Astrocyte of the hippocampus (primary cell): ENCODE results near the gene APC2.
A peak's percentile ranks its signal among the peaks of the same experiment; 100 is the strongest.
"Not testable (repeated sequence)": the region's sequence is repeated elsewhere in the genome, so short reads cannot be mapped to it uniquely, and the experiment has no call there.

ENCODE experiments used
- DNase-seq: peaks from one replicate; pipeline ENCODE4 v3.0.0; 2011; ENCODE audit warnings: low read depth, low spot score

The APC2 gene

DNA sequence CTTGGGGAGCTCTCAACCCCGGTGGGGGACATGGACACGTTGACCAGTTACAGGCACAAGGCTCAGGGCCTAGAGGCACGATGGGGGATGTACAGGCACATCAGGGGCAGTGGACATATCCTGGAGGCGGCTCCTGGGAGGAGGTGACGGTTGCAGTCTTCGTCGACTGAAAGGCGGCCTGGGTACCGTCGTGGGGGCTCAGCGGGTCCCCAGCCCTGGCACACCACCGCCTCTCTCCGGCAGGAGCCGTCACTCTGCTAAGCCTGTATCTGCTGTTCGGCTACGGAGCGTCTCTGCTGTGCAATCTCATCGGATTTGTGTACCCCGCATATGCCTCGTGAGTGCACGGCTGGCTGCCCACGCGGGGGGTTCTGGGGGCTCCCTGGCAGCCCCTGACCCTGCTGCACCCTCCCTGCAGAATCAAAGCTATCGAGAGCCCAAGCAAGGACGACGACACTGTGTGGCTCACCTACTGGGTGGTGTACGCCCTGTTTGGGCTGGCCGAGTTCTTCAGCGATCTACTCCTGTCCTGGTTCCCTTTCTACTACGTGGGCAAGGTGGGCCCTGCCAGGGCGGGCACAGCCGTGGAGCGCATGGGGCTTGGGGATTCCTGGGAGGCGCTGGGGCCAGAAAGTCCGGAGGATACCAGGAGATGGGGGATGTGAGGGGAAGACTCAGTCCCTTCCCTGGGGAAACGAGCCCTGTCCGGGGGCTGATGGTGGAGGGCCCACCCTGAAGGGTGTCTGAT lies 45.3 kb downstream of the APC2 start:
- no peak for DNase-seq

DNA sequence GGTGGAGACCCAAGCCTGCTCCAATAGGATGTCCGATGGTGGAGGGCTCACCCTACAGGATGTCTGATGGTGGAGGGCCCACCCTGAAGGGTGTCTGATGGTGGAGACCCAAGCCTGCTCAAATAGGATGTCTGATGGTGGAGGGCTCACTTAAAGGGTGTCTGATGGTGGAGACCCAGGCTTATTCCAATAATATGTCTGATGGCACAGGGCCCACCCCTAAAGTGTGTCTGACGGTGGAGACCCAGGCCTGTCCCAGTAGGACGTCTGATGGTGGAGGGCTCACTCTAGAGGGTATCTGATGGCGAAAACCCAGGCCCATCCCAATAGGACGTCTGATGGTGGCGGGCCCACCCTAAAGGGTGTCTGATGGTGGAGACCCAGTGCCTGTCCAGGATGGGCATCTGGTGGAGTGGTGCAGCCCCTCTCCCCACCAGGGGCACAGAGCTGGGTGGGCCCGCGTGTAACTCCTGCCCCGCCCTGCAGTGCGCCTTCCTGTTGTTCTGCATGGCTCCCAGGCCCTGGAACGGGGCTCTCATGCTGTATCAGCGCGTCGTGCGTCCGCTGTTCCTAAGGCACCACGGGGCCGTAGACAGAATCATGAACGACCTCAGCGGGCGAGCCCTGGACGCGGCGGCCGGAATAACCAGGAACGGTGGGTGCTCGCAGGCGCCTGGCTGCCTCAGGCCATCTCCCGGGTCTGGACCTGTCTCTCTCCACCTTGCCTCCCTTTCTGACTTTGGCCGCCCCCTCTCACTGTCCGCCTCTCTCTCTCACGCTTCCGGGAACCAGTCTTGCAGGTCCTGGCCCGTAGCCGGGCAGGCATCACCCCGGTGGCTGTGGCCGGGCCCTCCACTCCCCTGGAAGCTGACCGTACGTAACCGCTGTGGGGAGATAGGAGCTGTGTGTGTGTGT lies 46.1 kb downstream of the APC2 start:
- no peak for DNase-seq

- no peak for DNase-seq
Observed at GRCh38 chr19:1496714-1497577, 47.0 kb downstream of the APC2 start.

- no peak for DNase-seq
Observed at GRCh38 chr19:1497578-1498235, 47.8 kb downstream of the APC2 start.

- DNase-seq, result not testable (repeated sequence)
Observed at GRCh38 chr19:1499231-1499630, 49.3 kb downstream of the APC2 start.

GRCh38 chr19:1501200-1501595 lies 51.3 kb downstream of the APC2 start:
- no peak for DNase-seq

DNA sequence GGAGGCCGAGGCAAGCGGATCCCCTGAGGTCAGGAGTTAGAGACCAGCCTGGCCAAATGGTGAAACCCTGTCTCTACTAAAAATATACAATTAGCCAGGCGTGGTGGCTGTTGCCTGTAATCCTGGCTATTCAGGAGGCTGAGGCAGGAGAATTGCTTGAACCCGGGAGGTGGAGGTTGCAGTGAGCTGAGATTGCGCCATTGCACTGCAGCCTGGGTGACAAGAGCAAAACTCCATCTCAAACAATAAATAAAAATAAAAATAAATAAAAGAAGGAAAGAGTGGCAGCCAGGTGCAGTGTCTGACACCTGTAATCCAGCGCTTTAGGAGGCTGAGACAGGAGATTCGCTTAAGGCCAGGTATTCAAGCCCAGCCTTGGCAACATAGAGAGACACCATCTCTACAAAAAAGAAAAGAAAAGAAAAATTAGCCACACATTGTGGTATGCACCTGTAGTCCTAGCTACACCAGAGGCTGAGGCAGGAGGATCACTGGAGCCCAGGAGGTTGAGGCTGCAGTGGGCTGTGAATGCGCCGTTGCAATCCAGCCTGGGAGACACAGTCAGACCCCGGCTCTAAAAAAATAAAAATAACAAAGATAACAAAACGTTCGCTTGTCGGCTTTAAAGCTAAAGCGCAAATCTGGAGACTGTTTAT lies 52.6 kb downstream of the APC2 start:
- DNase-seq, result no peak

- peak; percentile 54 for DNase-seq
Observed at GRCh38 chr19:1503089-1503924, 53.4 kb downstream of the APC2 start.

DNA sequence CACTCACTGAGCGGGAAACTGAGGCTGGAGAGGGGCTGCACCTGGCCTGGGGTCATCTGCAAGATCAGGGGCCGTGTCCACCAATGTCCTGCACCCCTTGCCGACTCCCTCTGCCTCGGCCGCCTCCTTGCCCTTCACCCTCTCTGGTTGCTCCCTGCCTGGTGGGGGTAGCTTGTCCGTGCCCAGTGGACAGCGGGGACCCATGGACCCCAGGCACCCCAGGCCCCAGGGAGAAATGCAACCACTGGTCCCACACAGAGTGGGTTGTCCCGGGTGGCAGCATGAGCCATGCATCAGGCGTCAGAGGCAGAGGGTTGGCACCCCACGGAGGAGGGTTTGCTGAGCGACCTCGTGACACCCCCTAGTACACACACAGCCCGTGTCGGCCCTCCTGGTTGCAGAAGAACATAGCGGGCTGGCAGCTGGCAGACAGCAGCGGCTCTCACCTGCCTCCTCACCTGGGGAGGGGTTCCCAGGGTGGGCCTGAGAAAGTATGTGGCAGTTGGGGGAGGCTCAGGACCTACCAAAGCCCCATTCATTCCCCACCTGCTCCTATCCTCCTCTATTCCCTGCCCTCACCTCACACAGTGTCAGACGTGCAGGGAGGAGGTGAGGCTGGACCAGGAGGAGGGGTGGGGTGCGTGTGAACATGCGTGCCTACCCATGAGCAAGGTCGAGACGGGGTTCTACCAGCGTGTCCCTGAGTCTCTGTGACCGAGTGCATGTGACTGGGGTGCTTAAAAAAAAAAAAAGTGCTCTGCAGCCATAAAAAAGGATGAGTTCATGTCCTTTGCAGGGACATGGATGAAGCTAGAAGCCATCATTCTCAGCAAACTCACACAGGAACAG lies 54.2 kb downstream of the APC2 start:
- no peak for DNase-seq

DNA sequence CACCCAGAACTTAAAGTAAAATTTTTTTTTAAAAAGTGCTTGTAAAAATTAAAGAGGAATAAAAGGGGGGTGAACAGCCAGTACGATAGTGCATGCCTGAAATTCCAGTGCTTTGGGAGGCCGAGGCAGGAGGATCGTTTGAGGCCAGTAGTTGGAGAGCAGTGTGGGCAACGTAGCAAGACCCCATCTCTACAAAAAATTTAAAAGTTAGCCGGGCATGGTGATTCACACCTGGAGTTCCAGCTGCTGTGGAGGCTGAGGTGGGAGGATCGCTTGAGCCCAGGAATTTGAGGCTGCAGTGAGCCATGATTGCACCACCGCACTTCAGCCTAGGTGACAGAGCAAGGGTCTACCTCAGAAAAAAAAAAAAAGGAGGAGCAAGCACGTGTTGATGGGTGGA lies 55.1 kb downstream of the APC2 start:
- DNase-seq, result no peak

DNA sequence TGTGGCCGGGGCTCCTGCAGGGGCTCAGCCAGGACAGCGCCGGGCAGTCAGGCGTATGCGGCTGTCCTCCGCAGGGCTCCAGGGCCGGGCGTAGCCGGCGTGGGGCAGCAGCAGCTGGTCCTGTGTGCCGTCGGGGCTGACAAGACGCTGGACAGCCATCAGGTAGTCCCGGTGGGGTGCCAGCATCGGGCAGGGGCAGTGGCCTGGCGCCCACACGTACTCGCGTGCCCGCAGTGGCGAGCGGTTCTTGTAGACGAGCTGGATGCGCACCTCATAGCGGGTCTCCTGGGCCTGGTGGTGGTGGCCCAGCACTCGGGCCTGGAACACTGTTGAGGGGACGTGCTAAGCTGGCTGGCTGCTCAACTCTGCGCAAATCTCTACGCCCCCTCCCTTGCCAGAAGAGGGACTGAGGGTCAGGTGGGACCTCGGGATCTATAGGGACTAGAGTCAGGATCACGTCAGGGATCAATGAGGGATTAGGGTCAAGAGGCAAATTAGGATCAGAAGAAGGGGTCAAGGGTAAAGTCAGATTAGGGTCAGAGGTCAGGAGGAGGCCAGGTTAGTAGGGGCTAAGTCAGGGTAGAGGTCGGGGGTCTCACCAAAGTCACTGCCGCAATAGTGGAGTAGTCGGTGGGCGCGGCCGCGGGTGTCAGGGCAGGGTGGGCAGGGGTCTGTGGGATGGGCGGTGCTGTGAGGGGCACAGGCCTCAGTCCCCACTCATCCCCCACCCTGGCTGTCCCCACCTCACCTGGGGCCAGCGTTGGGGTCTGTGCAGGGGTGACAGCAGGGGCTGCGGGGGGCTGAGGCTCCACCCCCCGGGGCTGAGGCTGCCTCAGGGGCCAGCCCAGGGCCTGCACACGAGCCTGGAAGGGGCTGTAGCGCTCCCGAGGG lies 56.3 kb downstream of the APC2 start:
- DNase-seq, result no peak

DNA sequence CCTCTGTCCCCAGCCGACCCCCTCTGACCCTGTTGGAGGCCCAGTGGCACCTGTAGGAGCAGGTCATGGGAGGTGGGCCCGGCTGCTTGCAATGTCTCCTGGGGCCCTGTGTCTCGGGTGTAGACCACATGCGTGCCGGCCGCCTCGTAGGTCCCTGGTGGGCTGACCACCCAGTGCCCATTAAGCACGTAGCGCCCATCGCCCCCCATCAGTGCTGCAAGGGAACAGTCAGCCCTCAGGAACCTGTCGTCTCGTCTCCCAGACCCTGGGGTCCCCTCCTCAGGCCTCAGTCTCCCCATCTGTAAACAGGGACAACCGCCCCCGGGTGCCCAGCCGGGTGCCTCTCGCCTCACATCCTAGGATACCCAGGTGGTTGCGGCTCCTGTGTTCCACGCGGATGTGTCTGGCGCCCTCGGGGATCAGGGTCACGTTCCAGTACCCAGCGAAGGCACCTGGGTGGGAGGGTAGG lies 57.3 kb downstream of the APC2 start:
- DNase-seq, result no peak

DNA sequence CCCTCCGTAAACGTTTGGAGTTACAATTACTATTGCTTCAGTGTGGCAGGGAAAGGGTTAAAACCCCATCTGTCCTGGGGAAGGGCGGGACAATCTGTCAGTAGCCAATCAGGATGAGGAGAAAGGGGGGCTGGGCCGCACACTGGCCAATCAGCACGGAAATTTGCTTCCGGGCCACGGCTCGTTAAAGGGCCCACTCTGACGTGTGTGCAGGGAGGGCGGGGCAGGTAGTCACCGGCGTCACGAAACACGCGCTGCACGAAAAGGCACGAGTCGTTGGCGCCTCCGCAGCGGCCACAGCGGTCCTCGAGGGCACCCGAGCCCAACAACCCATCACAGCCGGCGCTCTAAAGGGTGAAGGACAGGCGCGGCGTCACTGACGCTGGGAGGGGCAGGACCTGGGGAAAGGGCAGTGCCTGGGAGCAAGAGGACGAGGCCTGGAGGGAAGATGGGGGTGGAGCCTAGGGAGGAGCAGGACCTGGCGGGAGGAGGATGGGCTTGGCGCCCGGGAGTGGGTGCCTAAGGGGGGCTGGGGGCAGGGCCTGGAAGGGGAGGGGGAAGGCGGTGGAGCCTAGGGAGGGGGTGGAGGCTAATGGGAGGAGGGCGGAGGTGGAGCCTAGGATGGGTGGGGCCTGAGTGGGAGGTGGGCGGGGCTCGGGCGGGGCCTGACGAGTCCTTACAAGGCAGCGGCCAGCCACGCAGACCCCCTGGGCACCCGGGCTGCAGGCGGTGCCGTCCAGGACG lies 58.0 kb downstream of the APC2 start:
- peak; percentile 98 for DNase-seq

DNA sequence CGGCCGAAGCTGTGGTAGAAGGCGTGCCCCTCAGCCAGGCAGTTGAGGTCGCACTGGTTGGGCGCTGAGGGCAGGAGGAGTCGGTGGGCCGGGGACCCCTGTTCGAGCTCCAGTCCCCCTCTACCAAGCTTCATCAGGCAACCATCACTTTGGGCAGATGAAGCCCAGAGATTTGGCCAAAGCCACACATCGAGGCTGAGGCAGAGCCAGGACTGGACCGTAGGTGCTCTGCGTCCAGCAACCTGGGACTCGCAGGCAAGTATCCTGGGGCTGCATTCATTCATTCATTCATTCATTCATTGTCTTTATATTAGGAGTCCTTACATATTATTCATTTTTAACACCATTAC lies 58.6 kb downstream of the APC2 start:
- no peak for DNase-seq

GRCh38 chr19:1509602-1510441 lies 59.9 kb downstream of the APC2 start:
- DNase-seq, result no peak

GRCh38 chr19:1510442-1510806 lies 60.5 kb downstream of the APC2 start:
- no peak for DNase-seq
